A549 (cell line): ENCODE measurements around the gene LSM14B.

ENCODE experiments used
- BHLHE40 ChIP-seq: IDR thresholded peaks from 2 replicates; pipeline ENCODE4 v1.6.1; 2012; ENCODE audit warnings: low read depth, low read length, inconsistent platforms
- CEBPB ChIP-seq, 2 experiments: fragments of >200 bp in 1 of 2; sonication (Bioruptor Twin) in 1 of 2; formaldehyde crosslinking in 1 of 2; IDR thresholded peaks; 2 replicates each; pipeline ENCODE4 v1.6.1; 2012 to 2016
- CTCF ChIP-seq: fragments of >200 bp; sonication (Bioruptor Twin); formaldehyde crosslinking; IDR thresholded peaks from 3 replicates; pipeline ENCODE4 v1.5.1; 2016
- MAX ChIP-seq: IDR thresholded peaks from 2 replicates; pipeline ENCODE4 v1.6.1; 2012

GRCh38 chr20:62131560-62132320 is 9.5 kb downstream of the LSM14B start:
- TF ChIP-seq MAX, result no peak
- TF ChIP-seq CEBPB (IDR thresholded peaks at IDR 0.05), result no peak
- TF ChIP-seq CTCF, result no peak
- no peak for TF ChIP-seq BHLHE40
